Prostate gland (tissue), 2 donors: Measurements from ENCODE around the gene GPR89B.

Experiments
- POLR2A ChIP-seq: fragments of 450-650 bp; IDR thresholded peaks from one replicate; pipeline ENCODE4 v1.6.1; 2016; ENCODE audit warnings: antibody characterized with exemption, mild to moderate bottlenecking
- TF ChIP-seq, protein P1 (sequence below), 4 experiments: fragments of 200-600 bp in 2 of 4; fragments of 450-650 bp in 2 of 4; sonication (generic) in 2 of 4; IDR thresholded peaks; 1 replicate in 3 of 4; 2 replicates in 1 of 4; pipeline ENCODE4 v1.5.1; 2016 to 2019; ENCODE audit warnings: antibody characterized with exemption in 4 of 4, mild to moderate bottlenecking in 2 of 4, moderate library complexity in 2 of 4

DNA sequence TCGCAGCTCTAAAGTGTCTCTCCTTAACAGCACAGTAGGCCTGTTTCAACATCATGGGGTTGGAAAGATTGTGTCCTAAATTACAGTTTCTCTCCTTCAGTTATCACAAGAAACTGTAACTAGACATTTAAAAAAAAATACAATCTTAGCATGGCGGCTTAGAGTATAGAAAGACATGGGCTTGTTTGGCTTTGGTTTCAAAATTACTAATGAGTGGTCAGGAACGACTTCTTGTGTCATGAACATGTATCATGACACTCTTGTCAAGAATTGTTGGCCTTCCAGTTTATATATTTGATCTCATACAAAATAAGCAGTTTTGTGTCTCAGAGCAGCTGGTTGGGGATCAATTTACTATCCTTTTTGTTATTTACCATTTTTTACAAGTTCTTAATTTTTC is 23.5 kb upstream of the GPR89B start:
- TF ChIP-seq, protein P1, sequence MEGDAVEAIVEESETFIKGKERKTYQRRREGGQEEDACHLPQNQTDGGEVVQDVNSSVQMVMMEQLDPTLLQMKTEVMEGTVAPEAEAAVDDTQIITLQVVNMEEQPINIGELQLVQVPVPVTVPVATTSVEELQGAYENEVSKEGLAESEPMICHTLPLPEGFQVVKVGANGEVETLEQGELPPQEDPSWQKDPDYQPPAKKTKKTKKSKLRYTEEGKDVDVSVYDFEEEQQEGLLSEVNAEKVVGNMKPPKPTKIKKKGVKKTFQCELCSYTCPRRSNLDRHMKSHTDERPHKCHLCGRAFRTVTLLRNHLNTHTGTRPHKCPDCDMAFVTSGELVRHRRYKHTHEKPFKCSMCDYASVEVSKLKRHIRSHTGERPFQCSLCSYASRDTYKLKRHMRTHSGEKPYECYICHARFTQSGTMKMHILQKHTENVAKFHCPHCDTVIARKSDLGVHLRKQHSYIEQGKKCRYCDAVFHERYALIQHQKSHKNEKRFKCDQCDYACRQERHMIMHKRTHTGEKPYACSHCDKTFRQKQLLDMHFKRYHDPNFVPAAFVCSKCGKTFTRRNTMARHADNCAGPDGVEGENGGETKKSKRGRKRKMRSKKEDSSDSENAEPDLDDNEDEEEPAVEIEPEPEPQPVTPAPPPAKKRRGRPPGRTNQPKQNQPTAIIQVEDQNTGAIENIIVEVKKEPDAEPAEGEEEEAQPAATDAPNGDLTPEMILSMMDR (IDR thresholded peaks at IDR 0.05): no peak
- TF ChIP-seq POLR2A: no peak
